HepG2 (cell line): ENCODE results near the gene BRCA1. TPM values are rescaled to one million over a fixed set of nuclear protein-coding genes. Genes with fewer than 3 reads are reported as not detected.

Experiments used
- KDM5A ChIP-seq: fragments of 200-600 bp; sonication (generic); IDR thresholded peaks from 2 replicates; pipeline ENCODE4 v1.7.0; 2018; ENCODE audit warnings: antibody characterized with exemption, mild to moderate bottlenecking, low read length, borderline replicate concordance
- MED13 ChIP-seq: sonication (generic); formaldehyde crosslinking; IDR thresholded peaks from 2 replicates; pipeline ENCODE4 v1.5.0; 2020; ENCODE audit warnings: missing genetic modification reagents
- MEF2D ChIP-seq: sonication (generic); formaldehyde crosslinking; IDR thresholded peaks from 2 replicates; pipeline ENCODE4 v1.5.1; 2020; ENCODE audit warnings: mild to moderate bottlenecking, missing genetic modification reagents
- NFKBIZ ChIP-seq: IDR thresholded peaks from 2 replicates; pipeline ENCODE4 v1.6.1; 2018; ENCODE audit warnings: missing genetic modification reagents, missing compliant biosample characterization
- PAWR ChIP-seq: sonication (generic); formaldehyde crosslinking; IDR thresholded peaks from 2 replicates; pipeline ENCODE4 v1.4.0; 2020; ENCODE audit warnings: missing genetic modification reagents, mild to moderate bottlenecking, borderline replicate concordance
- PHF5A ChIP-seq: IDR thresholded peaks from one replicate; pipeline ENCODE4 v1.6.1; 2018; ENCODE audit warnings: low read depth, missing genetic modification reagents; ENCODE audit not compliant: unreplicated experiment
- REST ChIP-seq, 2 experiments: IDR thresholded peaks; 2 replicates each; pipeline ENCODE4 v1.6.1; 2011 to 2012; ENCODE audit warnings: low read length in 2 of 2, borderline replicate concordance in 1 of 2, low read depth in 1 of 2, mild to moderate bottlenecking in 1 of 2, moderate library complexity in 1 of 2
- SNAPC2 ChIP-seq: sonication (generic); formaldehyde crosslinking; IDR thresholded peaks from 2 replicates; pipeline ENCODE4 v1.8.1; 2022; ENCODE audit warnings: mild to moderate bottlenecking, missing genetic modification reagents
- SRF ChIP-seq: IDR thresholded peaks from 2 replicates; pipeline ENCODE4 v1.6.1; 2011; ENCODE audit warnings: mild to moderate bottlenecking, low read depth, low read length, moderate library complexity
- SRSF9 ChIP-seq: fragments of 200-400 bp; formaldehyde crosslinking; IDR thresholded peaks from 2 replicates; pipeline ENCODE4 v1.6.1; 2018; ENCODE audit warnings: borderline replicate concordance, mild to moderate bottlenecking, low read depth, low read length; ENCODE audit not compliant: insufficient read depth, poor library complexity, severe bottlenecking
- TERF1 ChIP-seq: sonication (generic); formaldehyde crosslinking; IDR thresholded peaks from 2 replicates; pipeline ENCODE4 v1.8.0; 2022; ENCODE audit warnings: mild to moderate bottlenecking, missing genetic modification reagents, moderate library complexity
- TFDP2 ChIP-seq: sonication (generic); formaldehyde crosslinking; IDR thresholded peaks from 2 replicates; pipeline ENCODE4 v1.4.0; 2020; ENCODE audit warnings: missing genetic modification reagents
- ZBTB25 ChIP-seq: IDR thresholded peaks from 2 replicates; pipeline ENCODE4 v1.6.1; 2018; ENCODE audit warnings: missing genetic modification reagents
- ZNF335 ChIP-seq: sonication (generic); formaldehyde crosslinking; IDR thresholded peaks from 2 replicates; pipeline ENCODE4 v1.4.0; 2020; ENCODE audit warnings: missing genetic modification reagents
- ZNF367 ChIP-seq: sonication (generic); formaldehyde crosslinking; IDR thresholded peaks from 2 replicates; pipeline ENCODE4 v1.4.0; 2020; ENCODE audit warnings: missing genetic modification reagents, borderline replicate concordance
- ZNF501 ChIP-seq: sonication (generic); formaldehyde crosslinking; IDR thresholded peaks from 2 replicates; pipeline ENCODE4 v1.5.1; 2020; ENCODE audit warnings: mild to moderate bottlenecking, moderate library complexity, missing genetic modification reagents
- ZNF510 ChIP-seq: sonication (generic); formaldehyde crosslinking; IDR thresholded peaks from 2 replicates; pipeline ENCODE4 v1.4.0; 2020; ENCODE audit warnings: low read depth, mild to moderate bottlenecking, missing genetic modification reagents
- ZNF761 ChIP-seq: sonication (generic); formaldehyde crosslinking; conservative IDR thresholded peaks from 2 replicates; pipeline ENCODE4 v1.4.0; 2020; ENCODE audit warnings: mild to moderate bottlenecking, missing genetic modification reagents
- ZNF800 ChIP-seq: sonication (generic); formaldehyde crosslinking; IDR thresholded peaks from 2 replicates; pipeline ENCODE4 v1.4.0; 2020; ENCODE audit warnings: missing genetic modification reagents
- polyA plus RNA-seq, 8 experiments: library from polyadenylated mRNA; depleted of rRNA in 3 of 8; stranded (reverse) in 7 of 8; unstranded in 1 of 8; fragments of >200 nt; fragmentation: Illumina TruSeq in 4 of 8; extraction: Trizol in 4 of 8; gene quantifications; 2 replicates each; pipeline versions ENCODE4 v1.2.1 to v1.2.3, GENCODE V29; 2011 to 2016; ENCODE audit warnings: low read depth in 4 of 8, missing spikeins in 1 of 8, mixed read lengths in 1 of 8; ENCODE audit not compliant: insufficient read depth in 1 of 8
- total RNA-seq, 5 experiments: library from RNA; depleted of rRNA; stranded (reverse); fragments of >200 nt; fragmentation: Illumina TruSeq; extraction: Trizol; gene quantifications; 2 replicates each; pipeline ENCODE4 v1.2.3, GENCODE V29; 2016; ENCODE audit warnings: low read depth in 1 of 5

The BRCA1 gene
- total and polyA plus RNA-seq, 2 of the 13 experiments (the other 11 are each of a cell fraction or from before 2014, with no cell fraction given): 13.3 to 37.5 TPM

GRCh38 chr17:43134774-43135453 lies 9.8 kb upstream of the BRCA1 start (continued):
- TF ChIP-seq TERF1 (CRISPR knock-in tag): no peak
- no peak for TF ChIP-seq ZNF335 (CRISPR knock-in tag)
- no peak for TF ChIP-seq NFKBIZ (CRISPR knock-in tag)
- no peak for TF ChIP-seq PAWR (CRISPR knock-in tag)
- TF ChIP-seq ZNF501 (CRISPR knock-in tag): no peak
- TF ChIP-seq ZNF367 (CRISPR knock-in tag): no peak
- TF ChIP-seq SNAPC2: no peak
- no peak for TF ChIP-seq MED13 (CRISPR knock-in tag)
- no peak for TF ChIP-seq SRF
- peak; percentile 48; the same call in 1 of the 2 replicates for TF ChIP-seq TFDP2 (CRISPR knock-in tag)
- TF ChIP-seq PHF5A (CRISPR knock-in tag): no peak
- TF ChIP-seq SRSF9: no peak
- no peak for TF ChIP-seq ZBTB25 (CRISPR knock-in tag)
- TF ChIP-seq ZNF761: 0 out of 2 replicates have a peak, but pooled peaks have one; percentile 39
- no peak for TF ChIP-seq REST (IDR thresholded peaks at IDR 0.05; ENCODE audit: borderline replicate concordance in 1 of 2, low read depth in 1 of 2, low read length in 2 of 2)
- TF ChIP-seq ZNF510 (CRISPR knock-in tag): no peak
- no peak for TF ChIP-seq ZNF800 (CRISPR knock-in tag)
- peak; percentile 78 for TF ChIP-seq MEF2D (CRISPR knock-in tag)
- TF ChIP-seq KDM5A: no peak; the same call in 1 of the 2 replicates
